KOPT-K1 (cell line): ENCODE measurements around the gene APBB3.
"Not testable (repeated sequence)": the region's sequence is repeated elsewhere in the genome, so short reads cannot be mapped to it uniquely, and the experiment has no call there.

Experiments used
- H3K27ac ChIP-seq: fragments of 200-600 bp; sonication (generic); 2 replicates; pipeline ENCODE4 v1.5.1; 2016; ENCODE audit warnings: antibody characterized with exemption, mild to moderate bottlenecking, low read depth, low read length; ENCODE audit not compliant: poor library complexity, severe bottlenecking
- H3K36me3 ChIP-seq: fragments of 200-600 bp; sonication (generic); 2 replicates; pipeline ENCODE4 v1.5.1; 2017; ENCODE audit warnings: antibody characterized with exemption, mild to moderate bottlenecking, low read length, moderate library complexity; ENCODE audit not compliant: insufficient read depth
- H3K9me3 ChIP-seq: fragments of 200-600 bp; sonication (generic); 2 replicates; pipeline ENCODE4 v1.5.1; 2017; ENCODE audit warnings: antibody characterized with exemption, low read length, mild to moderate bottlenecking; ENCODE audit not compliant: insufficient read depth, poor library complexity, severe bottlenecking

APBB3 gene, protein sequence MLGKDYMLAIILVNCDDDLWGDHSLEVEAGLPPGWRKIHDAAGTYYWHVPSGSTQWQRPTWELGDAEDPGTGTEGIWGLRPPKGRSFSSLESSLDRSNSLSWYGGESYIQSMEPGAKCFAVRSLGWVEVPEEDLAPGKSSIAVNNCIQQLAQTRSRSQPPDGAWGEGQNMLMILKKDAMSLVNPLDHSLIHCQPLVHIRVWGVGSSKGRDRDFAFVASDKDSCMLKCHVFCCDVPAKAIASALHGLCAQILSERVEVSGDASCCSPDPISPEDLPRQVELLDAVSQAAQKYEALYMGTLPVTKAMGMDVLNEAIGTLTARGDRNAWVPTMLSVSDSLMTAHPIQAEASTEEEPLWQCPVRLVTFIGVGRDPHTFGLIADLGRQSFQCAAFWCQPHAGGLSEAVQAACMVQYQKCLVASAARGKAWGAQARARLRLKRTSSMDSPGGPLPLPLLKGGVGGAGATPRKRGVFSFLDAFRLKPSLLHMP

DNA sequence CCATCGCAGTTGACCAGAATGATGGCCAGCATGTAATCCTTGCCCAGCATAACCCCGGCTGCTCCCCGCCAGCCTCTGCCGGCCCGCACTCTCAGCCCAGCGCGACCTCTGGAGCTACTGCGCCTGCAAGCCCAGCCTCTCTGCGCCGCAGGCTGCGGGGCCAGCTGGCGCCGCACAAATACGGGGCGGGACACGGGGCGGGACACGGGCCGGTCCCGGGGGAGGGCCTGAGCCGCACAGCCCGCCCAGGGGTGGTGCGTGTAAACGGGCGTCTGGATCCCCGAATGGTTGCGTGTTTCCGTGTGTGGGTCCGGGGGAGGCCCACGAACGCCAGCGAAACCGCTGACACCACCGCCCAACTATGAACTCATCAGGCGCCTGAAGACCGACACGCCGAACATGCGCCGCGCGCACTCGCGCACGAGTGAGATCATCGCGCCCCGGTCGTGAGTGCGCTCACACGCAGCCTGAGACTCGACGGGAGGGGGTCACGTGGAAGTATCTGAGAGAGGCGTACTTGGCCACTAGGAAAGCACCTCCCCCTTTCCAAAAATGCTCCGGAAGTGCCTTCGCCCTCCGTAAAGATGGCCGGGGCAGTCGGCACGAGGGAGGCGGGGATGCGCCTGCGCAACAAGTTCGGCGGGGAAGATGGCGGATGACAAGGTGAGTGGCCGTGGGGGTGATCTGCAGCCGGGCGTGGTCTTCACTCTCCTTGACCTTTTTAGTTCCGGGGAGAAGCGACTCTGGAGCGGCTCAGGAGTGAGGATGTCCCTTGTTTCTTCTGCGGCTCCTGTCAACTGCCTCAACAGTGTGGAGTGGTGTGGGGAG is at the start of gene APBB3, which contains the start of gene SLC35A4:
TSS of gene APBB3 (minus strand) at position 403 of the 828 bp plus-strand sequence. CDS start at position 50, 353 bp downstream.
TSS of gene SLC35A4 (plus strand) at position 633 of the 828 bp plus-strand sequence. CDS start 2,342 bp downstream, outside the sequence.
- Histone ChIP-seq H3K27ac (peak within 1 kb of the TSS; percentile 66), H3K9me3 (no peaks in the 10 kb centered on the region), H3K36me3 (peaks cover 31% of the 10 kb centered on the region)

DNA sequence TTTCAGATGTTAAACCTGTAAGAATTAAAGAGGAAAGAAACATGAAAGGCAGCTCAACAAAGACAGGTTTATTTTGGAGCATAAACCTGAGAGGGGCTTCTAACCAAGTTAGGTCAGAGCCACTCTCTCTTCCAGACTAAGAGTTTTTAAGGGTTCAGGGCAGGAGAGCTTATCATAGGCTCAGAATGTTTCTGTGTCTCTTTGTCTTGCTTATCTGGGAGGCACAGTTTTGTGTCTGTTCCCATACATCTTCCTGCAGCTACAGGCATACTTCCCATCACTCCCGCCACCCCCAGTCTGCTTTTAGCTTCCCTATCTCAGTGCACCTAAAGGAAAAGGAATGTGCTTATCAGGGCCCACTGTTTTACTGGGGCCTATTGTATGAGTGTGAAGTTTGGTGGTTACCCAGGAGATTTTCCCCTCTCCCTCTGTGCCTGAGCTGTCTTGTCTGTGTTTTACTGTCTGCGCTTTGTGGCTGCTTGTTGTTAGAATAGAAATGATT is 46.7 kb upstream of the APBB3 start:
- Histone ChIP-seq H3K9me3 (no peaks in the 10 kb centered on the region), H3K27ac (no peak overlapping the region), H3K36me3 (no peaks in the 10 kb centered on the region)

DNA sequence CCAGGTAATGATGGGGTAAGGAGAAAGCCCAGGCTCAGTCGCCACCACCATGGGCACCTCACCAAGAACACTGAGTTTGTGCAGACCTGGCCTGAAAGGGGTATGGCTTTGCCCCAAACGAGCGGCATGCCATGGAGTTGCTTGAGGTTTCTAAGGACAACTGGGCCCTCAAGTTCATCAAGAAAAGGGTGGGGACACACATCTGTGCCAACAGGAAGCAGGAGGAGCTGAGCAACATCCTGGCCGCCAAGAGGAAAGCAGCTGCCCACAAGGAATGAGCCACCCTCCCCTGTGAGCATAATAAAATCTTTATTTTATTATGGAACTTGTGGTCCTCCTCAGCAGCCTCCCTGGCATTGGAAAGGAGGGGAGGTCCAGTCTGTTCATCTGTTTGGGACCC is 44.7 kb upstream of the APBB3 start:
- Histone ChIP-seq H3K36me3 (no peaks in the 10 kb centered on the region), H3K9me3 (no peaks in the 10 kb centered on the region), H3K27ac (no peak overlapping the region)

DNA sequence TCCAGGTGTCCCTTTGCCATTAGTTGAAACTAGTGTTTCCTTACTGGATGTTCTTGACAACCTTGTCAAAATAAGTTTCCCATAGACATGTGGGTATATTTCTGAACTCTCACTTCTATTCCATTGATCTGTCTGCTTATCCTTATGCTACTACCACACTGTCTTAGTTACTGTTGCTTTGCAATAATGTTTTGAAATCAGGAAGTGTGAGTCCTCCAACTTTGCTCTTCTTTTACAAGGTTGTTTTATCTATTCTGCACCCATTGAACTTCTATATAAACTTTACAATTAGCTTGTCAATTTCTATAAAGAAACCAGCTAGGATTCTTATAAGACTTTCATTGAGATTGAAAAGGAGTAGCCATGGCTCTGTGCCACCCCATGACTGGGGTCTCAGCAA is 44.3 kb upstream of the APBB3 start:
- Histone ChIP-seq H3K36me3 (no peaks in the 10 kb centered on the region), H3K27ac (no peak overlapping the region), H3K9me3 (no peaks in the 10 kb centered on the region)

DNA sequence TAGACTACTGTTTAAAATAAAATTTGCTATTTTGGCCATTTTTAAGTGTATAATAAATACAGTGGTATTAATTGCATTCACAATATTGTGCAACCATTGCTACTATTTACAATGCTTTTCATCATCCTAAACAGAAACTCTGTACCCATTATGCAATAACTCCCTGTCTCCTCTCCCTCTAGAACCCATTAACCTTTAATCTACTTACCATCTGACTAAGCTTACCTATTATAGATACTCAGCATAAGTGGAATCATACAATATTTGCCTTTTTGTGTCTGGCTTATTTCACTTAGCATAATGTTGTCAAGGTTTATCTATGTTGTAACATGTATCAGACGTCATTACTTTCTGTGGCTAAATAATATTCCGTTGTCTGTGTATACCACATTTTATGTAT is 42.6 kb upstream of the APBB3 start:
- no peak overlapping the region for H3K27ac ChIP-seq
- no peaks in the 10 kb centered on the region for H3K9me3 ChIP-seq
- H3K36me3 ChIP-seq, result no peaks in the 10 kb centered on the region

DNA sequence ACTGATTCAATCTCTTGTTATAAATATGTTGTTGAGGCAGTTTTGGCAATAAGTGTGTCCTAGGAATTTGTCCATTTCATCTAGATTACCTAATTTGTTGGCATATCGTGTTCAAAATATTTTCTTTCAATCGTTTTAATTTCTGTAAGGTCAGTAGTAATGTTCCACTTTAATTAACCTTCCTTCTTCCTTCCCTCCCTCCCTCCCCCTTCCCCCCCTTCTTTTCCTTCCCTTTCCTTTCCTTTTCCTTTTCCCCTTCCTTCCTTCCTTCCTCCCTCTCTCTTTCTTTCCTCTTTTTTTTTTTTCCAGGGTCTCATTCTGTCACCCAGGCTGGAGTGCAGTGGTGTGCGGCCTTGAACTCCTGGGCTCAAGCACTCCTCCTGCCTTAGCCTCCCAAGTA is 41.5 kb upstream of the APBB3 start:
- Histone ChIP-seq H3K36me3 (no peaks in the 10 kb centered on the region), H3K27ac (no peak overlapping the region), H3K9me3 (no peaks in the 10 kb centered on the region)

DNA sequence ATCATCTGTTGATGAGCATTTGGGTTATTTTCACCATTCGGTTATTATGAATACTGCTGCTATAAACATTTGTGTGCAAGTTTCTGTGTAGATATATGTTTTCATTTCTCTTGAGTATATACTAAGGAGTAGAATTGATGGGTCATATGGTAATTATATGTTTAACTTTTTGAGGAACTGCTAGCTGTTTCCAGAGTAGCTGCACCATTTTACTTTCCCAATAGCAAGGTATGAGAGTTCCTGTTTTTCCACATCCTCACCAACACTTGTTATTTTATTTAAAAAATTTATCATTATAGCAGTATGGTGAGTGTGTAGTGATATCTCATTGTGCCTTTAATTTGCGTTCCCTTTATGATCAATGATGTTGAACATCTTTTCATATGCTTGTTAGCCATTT is 39.3 kb upstream of the APBB3 start:
- no peaks in the 10 kb centered on the region for H3K9me3 ChIP-seq
- no peaks in the 10 kb centered on the region for H3K36me3 ChIP-seq
- H3K27ac ChIP-seq, result no peak overlapping the region

DNA sequence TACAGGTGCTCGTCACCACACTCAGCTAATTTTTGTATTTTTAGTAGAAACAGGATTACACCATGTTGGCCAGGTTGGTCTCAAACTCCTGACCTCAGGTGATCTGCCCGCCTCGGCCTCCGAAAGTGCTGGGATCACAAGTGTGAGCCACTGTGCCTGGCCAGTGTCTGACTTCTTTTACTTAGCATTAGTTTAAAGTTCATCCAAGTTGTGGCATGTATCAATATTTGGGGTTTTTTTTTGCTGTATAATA is 39.0 kb upstream of the APBB3 start:
- not testable (repeated sequence) for H3K9me3 ChIP-seq, H3K27ac ChIP-seq, H3K36me3 ChIP-seq

DNA sequence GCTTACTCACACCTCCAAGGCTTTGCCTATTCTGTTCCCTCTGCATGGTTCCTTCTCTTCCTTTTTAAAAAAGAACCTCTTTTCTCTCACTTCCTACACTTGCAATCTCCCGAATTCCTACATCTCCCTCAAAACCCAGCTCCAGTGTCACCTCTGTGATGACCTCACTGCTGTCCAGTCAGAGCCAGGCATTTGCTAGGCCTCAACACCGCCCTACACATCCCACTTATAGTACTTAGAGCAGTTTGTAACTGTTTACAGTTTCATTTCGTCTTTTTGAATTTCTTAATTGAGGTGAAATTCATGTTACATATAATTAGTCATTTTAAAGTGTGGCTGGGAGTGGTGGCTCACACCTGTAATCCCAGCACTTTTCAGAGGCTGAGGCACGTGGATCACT is 37.7 kb upstream of the APBB3 start:
- no peak overlapping the region for H3K27ac ChIP-seq

DNA sequence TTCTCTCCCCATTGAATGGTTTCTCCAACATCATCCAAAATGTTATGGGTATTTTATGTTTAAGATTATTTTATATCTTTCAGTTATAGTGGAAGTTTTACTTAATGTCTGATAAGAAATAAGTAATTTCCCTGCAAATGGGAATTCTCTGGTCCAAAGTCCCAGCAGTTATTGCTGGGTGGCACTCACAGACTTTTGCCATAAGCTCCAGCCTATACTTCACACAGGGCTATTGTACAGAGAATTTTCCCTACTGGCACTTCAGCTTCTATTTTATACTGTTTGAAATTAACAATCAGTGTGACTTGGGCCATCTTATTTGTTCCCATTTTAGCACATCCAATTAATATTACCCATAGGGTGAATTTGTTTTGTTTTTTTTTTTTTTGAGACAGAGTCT is 35.7 kb upstream of the APBB3 start:
- no peaks in the 10 kb centered on the region for H3K36me3 ChIP-seq
- H3K9me3 ChIP-seq, result no peaks in the 10 kb centered on the region
- H3K27ac ChIP-seq, result no peak overlapping the region

More for the DNA sequence above, 37.7 kb upstream of the APBB3 start:
- no peaks in the 10 kb centered on the region for H3K9me3 ChIP-seq
- H3K36me3 ChIP-seq, result no peaks in the 10 kb centered on the region

DNA sequence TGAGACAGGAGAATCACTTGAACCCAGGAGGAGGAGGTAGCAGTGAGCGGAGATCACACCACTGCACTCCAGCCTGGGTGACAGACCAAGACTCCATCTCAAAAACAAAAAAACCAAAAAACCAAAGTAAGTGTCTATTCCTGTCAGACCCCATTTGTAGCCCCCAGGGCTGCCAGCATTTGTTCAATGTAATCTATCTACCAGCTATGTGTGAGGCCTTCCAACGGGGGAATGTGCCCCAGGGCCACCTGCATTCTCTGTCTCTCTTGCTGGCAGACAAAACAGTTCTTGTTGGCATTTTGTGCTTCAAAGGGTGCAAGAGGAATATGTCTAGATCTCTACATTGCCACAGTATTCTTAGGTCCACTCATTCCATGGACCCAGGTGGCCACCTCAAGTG is 34.4 kb upstream of the APBB3 start:
- no peaks in the 10 kb centered on the region for H3K36me3 ChIP-seq
- no peaks in the 10 kb centered on the region for H3K9me3 ChIP-seq
- no peak overlapping the region for H3K27ac ChIP-seq

DNA sequence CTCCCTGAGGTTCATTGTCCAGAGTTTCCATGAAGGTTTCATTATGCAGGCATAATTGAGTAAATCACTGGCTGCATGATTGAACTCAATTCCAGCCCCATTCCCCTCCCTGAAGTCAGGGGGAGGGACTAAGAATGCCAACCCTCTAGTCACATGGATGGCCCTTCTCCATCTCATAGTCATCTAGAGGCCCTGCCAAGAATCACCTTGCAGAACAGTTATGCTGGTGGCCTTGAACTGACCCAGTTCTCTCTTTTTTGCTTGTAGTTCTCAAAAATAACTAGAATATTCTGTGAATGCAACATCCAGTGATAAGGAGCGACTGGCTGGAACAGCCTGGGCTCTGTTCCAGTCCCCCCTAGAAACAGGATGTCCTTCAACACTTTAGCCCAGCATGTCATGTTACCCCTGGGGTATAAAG is 31.9 kb upstream of the APBB3 start:
- H3K27ac ChIP-seq, result no peak overlapping the region
- no peaks in the 10 kb centered on the region for H3K9me3 ChIP-seq
- no peaks in the 10 kb centered on the region for H3K36me3 ChIP-seq

DNA sequence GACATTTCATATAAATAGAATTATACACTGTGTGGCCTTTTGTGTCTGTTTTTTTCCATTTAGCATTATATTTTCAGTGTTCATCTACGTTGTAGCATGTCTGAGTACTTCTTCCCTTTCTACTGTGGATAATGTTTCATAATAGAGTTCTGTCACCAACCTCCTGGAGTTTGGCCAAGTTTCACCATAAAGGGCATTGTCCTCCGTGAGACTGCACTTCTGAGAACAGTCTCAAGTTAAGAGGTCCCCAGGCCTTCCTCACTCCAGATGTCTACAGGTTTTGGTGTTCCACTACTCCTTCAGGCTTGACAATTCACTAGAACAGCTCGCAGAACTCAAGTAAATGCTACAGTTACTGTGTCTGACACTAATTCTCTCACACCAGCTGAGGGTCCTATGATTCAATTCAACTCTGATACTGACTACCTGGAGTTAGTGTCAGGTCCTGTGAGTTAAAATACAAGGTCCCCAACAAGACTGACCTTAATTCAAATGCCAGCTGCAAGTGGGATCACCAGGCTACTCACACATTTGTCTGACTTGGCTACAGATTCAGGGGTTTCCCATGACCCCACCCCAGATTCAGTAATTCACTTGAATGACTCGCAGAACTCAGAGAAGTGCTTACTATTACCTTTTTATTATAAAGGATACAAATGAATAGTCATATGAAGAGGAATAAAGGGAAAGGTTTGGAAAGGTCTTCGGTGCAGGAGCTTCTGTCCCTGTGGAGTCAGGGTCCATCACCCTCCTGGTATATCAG is 31.3 kb upstream of the APBB3 start:
- no peaks in the 10 kb centered on the region for H3K36me3 ChIP-seq
- H3K9me3 ChIP-seq, result no peaks in the 10 kb centered on the region
- H3K27ac ChIP-seq, result no peak overlapping the region

DNA sequence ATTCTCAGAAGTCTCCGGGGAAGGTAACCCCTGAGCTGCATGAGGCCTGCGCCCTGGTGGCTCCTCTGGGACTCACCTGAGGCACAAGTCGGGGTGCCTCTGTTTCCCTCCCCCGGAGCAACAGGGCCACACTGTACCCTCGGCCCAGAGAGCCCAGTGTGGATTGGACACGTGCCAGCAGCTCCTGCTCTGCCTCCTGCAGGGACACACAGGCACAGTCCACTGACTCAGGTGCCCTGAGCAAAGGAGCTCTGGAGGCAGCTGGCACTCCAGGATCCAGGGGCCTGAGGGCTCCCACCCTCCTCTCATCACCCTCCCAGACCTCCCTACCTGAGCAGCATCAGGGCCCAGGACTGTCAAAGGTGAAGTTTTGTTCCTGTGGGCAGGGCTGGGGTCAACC is 29.8 kb upstream of the APBB3 start:
- no peak overlapping the region for H3K27ac ChIP-seq
- H3K36me3 ChIP-seq, result no peaks in the 10 kb centered on the region

DNA sequence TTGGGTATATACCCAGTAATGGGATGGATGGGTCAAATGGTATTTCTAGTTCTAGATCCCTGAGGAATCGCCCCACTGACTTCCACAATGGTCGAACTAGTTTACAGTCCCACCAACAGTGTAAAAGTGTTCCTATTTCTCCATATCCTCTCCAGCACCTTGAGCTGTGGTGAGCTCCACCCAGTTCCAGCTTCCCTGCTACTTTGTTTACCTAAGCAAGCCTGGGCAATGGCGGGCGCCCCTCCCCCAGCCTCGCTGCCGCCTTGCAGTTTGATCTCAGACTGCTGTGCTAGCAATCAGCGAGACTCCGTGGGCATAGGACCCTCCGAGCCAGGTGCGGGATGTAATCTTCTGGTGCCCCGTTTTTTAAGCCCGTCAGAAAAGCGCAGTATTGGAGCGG is 28.7 kb upstream of the APBB3 start:
- H3K9me3 ChIP-seq, H3K27ac ChIP-seq, H3K36me3 ChIP-seq: not testable (repeated sequence)

More for the DNA sequence above, 29.8 kb upstream of the APBB3 start:
- no peaks in the 10 kb centered on the region for H3K9me3 ChIP-seq
